Rectal smooth muscle tissue (tissue), 1 donor: ENCODE results near the gene SRCAP.

Experiments
- H3K27ac ChIP-seq: one replicate; pipeline ENCODE4 v1.7.0; 2013; ENCODE audit warnings: low read depth, low read length, inconsistent platforms
- H3K27me3 ChIP-seq: one replicate; pipeline ENCODE4 v1.7.0; 2013; ENCODE audit warnings: low read length; ENCODE audit not compliant: control insufficient read depth, insufficient read depth
- H3K36me3 ChIP-seq: one replicate; pipeline ENCODE4 v1.7.0; 2013; ENCODE audit warnings: low read length; ENCODE audit not compliant: control insufficient read depth, insufficient read depth
- H3K4me1 ChIP-seq: one replicate; pipeline ENCODE4 v1.7.0; 2013; ENCODE audit warnings: low read length; ENCODE audit not compliant: control insufficient read depth, insufficient read depth
- H3K4me3 ChIP-seq: one replicate; pipeline ENCODE4 v1.7.0; 2013; ENCODE audit warnings: low read length
- H3K9ac ChIP-seq: one replicate; pipeline ENCODE4 v1.7.0; 2013; ENCODE audit warnings: low read length

SRCAP gene

GRCh38 chr16:30698816-30699614 is at the start of gene SRCAP:
SRCAP (plus strand) TSS chr16:30699171; CDS start chr16:30700825, 1,654 bp downstream.
- H3K27ac ChIP-seq, result peak within 1 kb of the TSS; percentile 100
- H3K9ac ChIP-seq, result peak within 1 kb of the TSS; percentile 96
- peak within 1 kb of the TSS; percentile 93 for H3K4me3 ChIP-seq
- peaks cover 8% of the 10 kb centered on the region for H3K4me1 ChIP-seq
- no peaks in the 10 kb centered on the region for H3K27me3 ChIP-seq
- peaks cover 16% of the 10 kb centered on the region for H3K36me3 ChIP-seq

GRCh38 chr16:30649725-30650368 is 49.1 kb upstream of the SRCAP start:
- peak overlapping the region; percentile 51 for H3K9ac ChIP-seq
- H3K27ac ChIP-seq, result peak overlapping the region; percentile 98
- no peaks in the 10 kb centered on the region for H3K27me3 ChIP-seq

GRCh38 chr16:30650369-30651123 is 48.4 kb upstream of the SRCAP start, which contains the start of gene PRR14:
PRR14 (plus strand) TSS chr16:30650960; CDS start chr16:30651646, 686 bp downstream.
- H3K4me3 ChIP-seq, result peak within 1 kb of the TSS; percentile 99
- H3K27ac ChIP-seq, result peak within 1 kb of the TSS; percentile 98
- H3K36me3 ChIP-seq, result peaks cover 16% of the 10 kb centered on the region
- no peaks in the 10 kb centered on the region for H3K27me3 ChIP-seq
- peaks cover 10% of the 10 kb centered on the region for H3K4me1 ChIP-seq
- H3K9ac ChIP-seq, result peak within 1 kb of the TSS; percentile 97

More at GRCh38 chr16:30649725-30650368, 49.1 kb upstream of the SRCAP start:
- H3K4me1 ChIP-seq, result peaks cover 10% of the 10 kb centered on the region
- H3K36me3 ChIP-seq, result peaks cover 9% of the 10 kb centered on the region
- peak overlapping the region; percentile 75 for H3K4me3 ChIP-seq

- peaks cover 10% of the 10 kb centered on the region for H3K4me1 ChIP-seq
- H3K4me3 ChIP-seq, result peak overlapping the region; percentile 99
- H3K27ac ChIP-seq, result peak overlapping the region; percentile 98
- H3K9ac ChIP-seq, result peak overlapping the region; percentile 97
- H3K27me3 ChIP-seq, result no peaks in the 10 kb centered on the region
- H3K36me3 ChIP-seq, result peaks cover 24% of the 10 kb centered on the region
These were observed 47.6 kb upstream of the SRCAP start for GRCh38 chr16:30651124-30652004.

GRCh38 chr16:30652005-30652296 is 47.0 kb upstream of the SRCAP start:
- peak overlapping the region; percentile 99 for H3K4me3 ChIP-seq

GRCh38 chr16:30652718-30653117 is 46.3 kb upstream of the SRCAP start:
- Histone ChIP-seq H3K27ac (no peak overlapping the region), H3K4me1 (peaks cover 16% of the 10 kb centered on the region), H3K4me3 (no peak overlapping the region)

More at GRCh38 chr16:30652005-30652296, 47.0 kb upstream of the SRCAP start:
- peaks cover 10% of the 10 kb centered on the region for H3K4me1 ChIP-seq
- H3K36me3 ChIP-seq, result peaks cover 26% of the 10 kb centered on the region
- H3K9ac ChIP-seq, result peak overlapping the region; percentile 80
- H3K27ac ChIP-seq, result peak overlapping the region; percentile 98
- no peaks in the 10 kb centered on the region for H3K27me3 ChIP-seq

GRCh38 chr16:30654856-30655255 is 44.1 kb upstream of the SRCAP start:
- H3K27ac ChIP-seq, result no peak overlapping the region

More at GRCh38 chr16:30652718-30653117, 46.3 kb upstream of the SRCAP start:
- Histone ChIP-seq H3K9ac (no peak overlapping the region), H3K27me3 (no peaks in the 10 kb centered on the region), H3K36me3 (peaks cover 26% of the 10 kb centered on the region)

GRCh38 chr16:30655815-30656347 is 43.1 kb upstream of the SRCAP start:
- Histone ChIP-seq H3K4me1 (peaks cover 23% of the 10 kb centered on the region), H3K4me3 (no peak overlapping the region), H3K27ac (no peak overlapping the region), H3K9ac (no peak overlapping the region), H3K36me3 (peaks cover 28% of the 10 kb centered on the region), H3K27me3 (no peaks in the 10 kb centered on the region)

More at GRCh38 chr16:30654856-30655255, 44.1 kb upstream of the SRCAP start:
- peaks cover 28% of the 10 kb centered on the region for H3K36me3 ChIP-seq
- peaks cover 16% of the 10 kb centered on the region for H3K4me1 ChIP-seq
- no peak overlapping the region for H3K9ac ChIP-seq
- H3K4me3 ChIP-seq, result no peak overlapping the region
- no peaks in the 10 kb centered on the region for H3K27me3 ChIP-seq

GRCh38 chr16:30656388-30656787 is 42.6 kb upstream of the SRCAP start:
- Histone ChIP-seq H3K4me3 (no peak overlapping the region), H3K36me3 (peaks cover 30% of the 10 kb centered on the region), H3K27ac (no peak overlapping the region), H3K27me3 (no peaks in the 10 kb centered on the region), H3K4me1 (peaks cover 28% of the 10 kb centered on the region), H3K9ac (no peak overlapping the region)

- Histone ChIP-seq H3K27ac (peak overlapping the region; percentile 85), H3K4me3 (peak overlapping the region; percentile 83), H3K36me3 (peaks cover 35% of the 10 kb centered on the region), H3K9ac (peak overlapping the region; percentile 71), H3K27me3 (no peaks in the 10 kb centered on the region), H3K4me1 (peaks cover 26% of the 10 kb centered on the region)
These were observed 41.8 kb upstream of the SRCAP start for GRCh38 chr16:30656974-30657865.
